ENCODE results near the gene FBLN7.

- no peak for TF ChIP-seq CTCF (IDR thresholded peaks at IDR 0.05)
- TF ChIP-seq POLR2AphosphoS5 (IDR thresholded peaks at IDR 0.05), result no peak
Observed at GRCh38 chr2:112133344-112133743, 4.8 kb upstream of the FBLN7 start.
